SU-DHL-6 (cell line): ENCODE data around the gene PRRC1.

Experiments used
- H2AFZ ChIP-seq: fragments of 200-600 bp; sonication (generic); 2 replicates; pipeline ENCODE4 v1.6.1; 2014; ENCODE audit warnings: low read depth, mild to moderate bottlenecking, moderate library complexity, mixed read lengths, antibody characterized with exemption, low read length; ENCODE audit not compliant: severe bottlenecking
- H3F3A ChIP-seq: fragments of 200-600 bp; shearing (Covaris generic); 2 replicates; pipeline ENCODE4 v1.6.0; 2016; ENCODE audit warnings: antibody characterized with exemption, mild to moderate bottlenecking; ENCODE audit not compliant: insufficient read depth
- H3K27ac ChIP-seq: fragments of 200-600 bp; sonication (generic); 2 replicates; pipeline ENCODE4 v1.5.1; 2016; ENCODE audit warnings: low read depth, mild to moderate bottlenecking, low read length, moderate library complexity, mixed read lengths
- H3K27me3 ChIP-seq: fragments of 200-600 bp; sonication (generic), shearing (Covaris generic); 2 replicates; pipeline ENCODE4 v1.6.0; 2014; ENCODE audit warnings: mild to moderate bottlenecking, low read length
- H3K36me3 ChIP-seq: fragments of 200-600 bp; sonication (generic); 2 replicates; pipeline ENCODE4 v1.6.1; 2014; ENCODE audit warnings: mild to moderate bottlenecking, low read length, mixed read lengths
- H3K4me2 ChIP-seq: fragments of 300-600, 200-600 bp; shearing (Covaris generic), sonication (generic); 2 replicates; pipeline ENCODE4 v1.6.0; 2014; ENCODE audit warnings: low read length, low read depth, mild to moderate bottlenecking; ENCODE audit not compliant: poor library complexity, severe bottlenecking
- H3K4me3 ChIP-seq: fragments of 200-600 bp; sonication (generic); 2 replicates; pipeline ENCODE4 v1.5.1; 2014; ENCODE audit warnings: antibody characterized with exemption, low read length, mild to moderate bottlenecking, mixed read lengths; ENCODE audit not compliant: insufficient read depth, poor library complexity, severe bottlenecking
- H3K79me2 ChIP-seq: fragments of 200-600 bp; sonication (generic); 2 replicates; pipeline ENCODE4 v1.6.1; 2014; ENCODE audit warnings: mild to moderate bottlenecking, low read length, moderate library complexity; ENCODE audit not compliant: insufficient read depth
- H3K9ac ChIP-seq: fragments of 200-600 bp; sonication (generic); 2 replicates; pipeline ENCODE4 v1.7.0; 2014; ENCODE audit warnings: mild to moderate bottlenecking, low read length
- H3K9me2 ChIP-seq: fragments of 200-600 bp; sonication (generic); replicated peaks from 2 replicates; pipeline ENCODE4 v1.6.1; 2014; ENCODE audit warnings: low read length; ENCODE audit not compliant: insufficient read depth
- H3K9me3 ChIP-seq: fragments of 200-600 bp; sonication (generic); 2 replicates; pipeline ENCODE4 v1.6.1; 2014; ENCODE audit warnings: low read length, mixed read lengths; ENCODE audit not compliant: insufficient read depth
- H4K20me1 ChIP-seq: fragments of 200-600 bp; sonication (generic); 2 replicates; pipeline ENCODE4 v1.6.1; 2014; ENCODE audit warnings: low read depth, mild to moderate bottlenecking, antibody characterized with exemption, low read length, moderate library complexity, mixed read lengths
- EZH2phosphoT487 ChIP-seq: fragments of 200-600 bp; sonication (generic), shearing (Covaris generic); conservative IDR thresholded peaks from 2 replicates; pipeline ENCODE4 v1.6.1; 2018; ENCODE audit warnings: mild to moderate bottlenecking, antibody characterized with exemption, low read length, moderate library complexity, mixed read lengths
- TF ChIP-seq, protein P1 (sequence below): fragments of 200-600 bp; sonication (generic); IDR thresholded peaks from one replicate; pipeline ENCODE4 v1.5.1; 2017; ENCODE audit warnings: antibody characterized with exemption, mild to moderate bottlenecking, low read length, moderate library complexity; ENCODE audit not compliant: insufficient read depth, poor library complexity, severe bottlenecking

PRRC1 gene

DNA sequence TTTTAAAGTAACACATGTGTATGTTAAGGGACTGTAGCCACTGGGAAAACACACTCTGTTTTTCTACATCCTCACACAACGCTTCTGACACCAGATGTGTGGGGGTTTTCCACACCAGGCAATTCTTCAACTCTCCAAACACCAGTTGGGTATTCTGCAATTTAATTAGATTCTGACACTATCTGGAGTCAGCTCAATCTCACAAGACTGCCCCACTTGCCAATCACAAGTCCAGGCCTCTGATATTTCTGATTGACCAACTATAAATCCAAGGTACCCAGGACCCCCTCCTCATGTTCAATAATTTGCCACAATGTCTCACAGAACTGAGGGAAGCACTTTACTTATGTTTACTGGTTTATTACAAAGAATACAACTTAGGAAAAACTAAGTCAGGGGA, 70.9 kb downstream of the PRRC1 start:
- H3F3A ChIP-seq = no peaks in the 10 kb centered on the region

DNA sequence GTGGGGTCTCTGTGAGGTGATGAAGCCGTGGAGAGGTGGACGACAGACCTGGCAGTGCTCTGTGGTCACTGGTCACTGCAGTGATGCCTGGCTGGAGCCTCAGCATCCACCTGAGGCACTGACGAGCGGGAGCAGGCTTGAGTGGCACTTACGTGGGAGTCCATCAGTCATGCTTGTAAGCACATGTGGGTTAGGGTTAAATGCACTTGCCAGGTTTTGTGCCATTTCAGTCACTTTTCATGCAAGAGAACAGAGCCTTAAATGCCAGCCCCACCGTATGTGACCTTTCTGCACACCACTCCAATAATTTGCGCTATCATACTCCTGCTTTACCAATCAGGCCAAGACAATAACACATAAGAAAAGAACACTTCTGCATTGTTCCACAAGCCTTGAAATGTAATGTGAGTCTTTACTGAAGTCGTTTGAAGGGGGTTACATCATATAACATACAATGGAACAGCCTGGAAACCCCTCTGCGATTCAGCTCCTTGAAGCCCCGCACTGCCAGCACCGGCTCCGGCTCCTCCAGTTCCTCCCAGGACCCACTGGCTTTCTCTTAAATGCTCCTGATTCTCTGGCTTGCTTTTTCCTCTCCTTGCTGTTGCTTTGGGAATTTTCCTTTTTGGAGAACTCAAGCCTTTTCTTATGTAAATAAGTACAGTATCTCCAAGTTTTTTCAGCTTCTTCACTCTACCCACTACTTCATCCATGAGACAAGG, 72.0 kb downstream of the PRRC1 start:
- Histone ChIP-seq H3K4me3 (no peak overlapping the region), H3K27me3 (no peaks in the 10 kb centered on the region), H3K4me2 (no peak overlapping the region), H2AFZ (no peak overlapping the region), H3K9me3 (no peaks in the 10 kb centered on the region), H3K27ac (no peak overlapping the region), H4K20me1 (no peaks in the 10 kb centered on the region), H3K36me3 (no peaks in the 10 kb centered on the region), H3K9ac (no peak overlapping the region), H3F3A (no peaks in the 10 kb centered on the region), H3K9me2 (no peaks in the 10 kb centered on the region), H3K79me2 (no peaks in the 10 kb centered on the region)
- no peak for TF ChIP-seq EZH2phosphoT487
- TF ChIP-seq, protein P1, sequence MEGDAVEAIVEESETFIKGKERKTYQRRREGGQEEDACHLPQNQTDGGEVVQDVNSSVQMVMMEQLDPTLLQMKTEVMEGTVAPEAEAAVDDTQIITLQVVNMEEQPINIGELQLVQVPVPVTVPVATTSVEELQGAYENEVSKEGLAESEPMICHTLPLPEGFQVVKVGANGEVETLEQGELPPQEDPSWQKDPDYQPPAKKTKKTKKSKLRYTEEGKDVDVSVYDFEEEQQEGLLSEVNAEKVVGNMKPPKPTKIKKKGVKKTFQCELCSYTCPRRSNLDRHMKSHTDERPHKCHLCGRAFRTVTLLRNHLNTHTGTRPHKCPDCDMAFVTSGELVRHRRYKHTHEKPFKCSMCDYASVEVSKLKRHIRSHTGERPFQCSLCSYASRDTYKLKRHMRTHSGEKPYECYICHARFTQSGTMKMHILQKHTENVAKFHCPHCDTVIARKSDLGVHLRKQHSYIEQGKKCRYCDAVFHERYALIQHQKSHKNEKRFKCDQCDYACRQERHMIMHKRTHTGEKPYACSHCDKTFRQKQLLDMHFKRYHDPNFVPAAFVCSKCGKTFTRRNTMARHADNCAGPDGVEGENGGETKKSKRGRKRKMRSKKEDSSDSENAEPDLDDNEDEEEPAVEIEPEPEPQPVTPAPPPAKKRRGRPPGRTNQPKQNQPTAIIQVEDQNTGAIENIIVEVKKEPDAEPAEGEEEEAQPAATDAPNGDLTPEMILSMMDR = no peak

More for the DNA sequence above, 70.9 kb downstream of the PRRC1 start:
- Histone ChIP-seq H3K79me2 (no peaks in the 10 kb centered on the region), H3K4me3 (no peak overlapping the region), H3K36me3 (no peaks in the 10 kb centered on the region), H4K20me1 (no peaks in the 10 kb centered on the region), H3K9ac (no peak overlapping the region), H3K9me2 (no peaks in the 10 kb centered on the region), H3K9me3 (no peaks in the 10 kb centered on the region), H2AFZ (no peak overlapping the region), H3K4me2 (no peak overlapping the region), H3K27me3 (no peaks in the 10 kb centered on the region), H3K27ac (no peak overlapping the region)
- TF ChIP-seq, protein P1 = no peak
- TF ChIP-seq EZH2phosphoT487 = no peak

DNA sequence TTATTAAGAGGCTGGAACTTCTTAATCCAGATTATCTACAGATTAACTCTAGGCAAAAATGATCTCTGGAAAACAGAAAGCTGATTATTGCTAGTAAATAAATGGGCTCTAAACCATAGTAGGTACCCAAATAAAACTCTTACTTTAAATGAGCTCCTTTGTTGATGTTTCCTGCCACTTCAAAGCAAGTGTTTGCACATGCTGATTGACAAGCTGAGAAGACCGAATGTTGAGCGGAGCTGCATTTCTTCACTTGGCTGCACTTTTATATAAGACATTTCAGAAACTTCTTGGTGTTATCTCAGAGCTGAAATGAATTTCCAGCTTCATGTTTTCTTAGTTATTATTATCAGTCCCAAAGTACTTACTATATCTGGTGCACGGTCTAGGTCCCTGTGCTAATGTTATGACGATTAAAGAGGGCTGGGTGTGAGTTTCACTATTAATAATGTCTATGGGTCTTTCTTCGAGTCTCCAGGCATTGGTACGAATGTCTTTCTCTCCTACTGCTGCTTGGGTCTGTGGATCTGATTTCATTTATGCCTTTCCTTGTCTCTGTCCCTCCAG, 72.8 kb downstream of the PRRC1 start:
- H3K36me3 ChIP-seq = no peaks in the 10 kb centered on the region
- TF ChIP-seq EZH2phosphoT487 = no peak
- TF ChIP-seq, protein P1 = no peak
- no peaks in the 10 kb centered on the region for H3K9me2 ChIP-seq
- no peaks in the 10 kb centered on the region for H3K27me3 ChIP-seq
- H3K9ac ChIP-seq = no peak overlapping the region
- no peaks in the 10 kb centered on the region for H3K9me3 ChIP-seq
- no peak overlapping the region for H3K4me2 ChIP-seq
- H4K20me1 ChIP-seq = no peaks in the 10 kb centered on the region
- H3F3A ChIP-seq = no peaks in the 10 kb centered on the region
- H2AFZ ChIP-seq = no peak overlapping the region
- no peak overlapping the region for H3K27ac ChIP-seq
- no peak overlapping the region for H3K4me3 ChIP-seq
- no peaks in the 10 kb centered on the region for H3K79me2 ChIP-seq
